Embryonic facial prominence (tissue), 1 donor: Measurements from ENCODE around the gene BRD7.

ENCODE experiments used
- DNase-seq: peaks from one replicate; pipeline ENCODE4 v3.0.0-alpha.2; 2016; ENCODE audit errors: extremely low spot score

The BRD7 gene

DNA sequence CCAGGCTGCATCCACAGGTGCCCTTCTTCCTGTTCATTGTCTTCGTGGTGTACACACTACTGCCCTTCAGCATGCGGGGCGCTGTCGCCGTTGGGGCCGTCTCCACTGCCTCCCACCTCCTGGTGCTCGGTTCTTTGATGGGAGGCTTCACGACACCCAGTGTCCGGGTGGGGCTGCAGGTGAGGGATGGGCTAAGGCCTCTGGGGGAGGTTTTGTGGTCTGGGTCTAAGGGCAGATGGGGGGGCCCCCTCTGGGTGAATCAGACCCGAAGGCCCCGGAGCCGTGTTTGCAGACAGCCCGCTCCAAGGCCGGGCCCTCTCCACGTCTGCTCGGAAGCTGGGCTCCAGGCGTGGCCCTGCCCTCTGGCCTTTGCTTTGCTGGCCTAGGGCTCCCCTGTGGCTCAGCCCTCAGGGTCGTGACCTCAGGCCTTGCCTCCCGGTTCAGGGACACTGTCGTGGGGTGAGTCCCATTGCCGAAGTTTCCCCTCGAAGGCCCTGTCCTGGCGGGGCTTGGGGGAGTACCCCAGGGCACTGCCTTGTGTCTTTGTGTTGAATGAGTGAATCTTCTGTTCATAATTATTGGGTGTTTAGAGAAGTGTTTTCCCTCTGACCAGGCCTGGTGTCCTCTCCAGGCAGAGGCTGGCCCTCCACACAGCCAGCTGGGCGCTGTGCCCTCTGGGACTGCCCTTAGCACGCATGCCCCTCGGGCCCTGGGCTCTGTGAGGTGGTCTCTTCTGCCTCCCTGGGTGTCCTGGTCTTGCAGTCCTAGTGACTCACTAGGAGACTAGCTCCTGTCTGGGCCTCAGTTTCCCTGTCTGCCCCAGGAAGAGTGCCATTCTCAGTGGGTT is 76.8 kb downstream of the BRD7 start:
- DNase-seq, result no peak

DNA sequence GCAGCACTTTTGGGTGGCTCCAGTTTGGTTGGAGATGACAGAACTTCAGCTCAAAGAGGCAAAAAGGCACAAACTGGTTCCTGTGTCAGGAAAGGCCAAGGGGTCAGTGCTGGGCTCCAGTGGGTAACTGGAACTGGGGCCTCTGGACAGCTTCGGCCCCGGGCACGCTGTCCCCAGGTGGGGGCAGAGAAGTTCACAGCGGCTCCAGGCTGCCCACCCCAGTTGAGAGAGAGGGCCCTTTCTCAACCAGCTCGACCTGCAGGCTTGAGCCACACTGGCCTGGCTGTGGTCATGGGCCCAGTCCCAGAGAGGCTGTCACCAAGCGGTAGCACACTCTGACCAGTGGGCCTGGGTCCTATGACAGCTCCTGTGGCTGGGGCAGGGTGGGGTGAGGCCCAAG is 77.9 kb downstream of the BRD7 start:
- no peak for DNase-seq

DNA sequence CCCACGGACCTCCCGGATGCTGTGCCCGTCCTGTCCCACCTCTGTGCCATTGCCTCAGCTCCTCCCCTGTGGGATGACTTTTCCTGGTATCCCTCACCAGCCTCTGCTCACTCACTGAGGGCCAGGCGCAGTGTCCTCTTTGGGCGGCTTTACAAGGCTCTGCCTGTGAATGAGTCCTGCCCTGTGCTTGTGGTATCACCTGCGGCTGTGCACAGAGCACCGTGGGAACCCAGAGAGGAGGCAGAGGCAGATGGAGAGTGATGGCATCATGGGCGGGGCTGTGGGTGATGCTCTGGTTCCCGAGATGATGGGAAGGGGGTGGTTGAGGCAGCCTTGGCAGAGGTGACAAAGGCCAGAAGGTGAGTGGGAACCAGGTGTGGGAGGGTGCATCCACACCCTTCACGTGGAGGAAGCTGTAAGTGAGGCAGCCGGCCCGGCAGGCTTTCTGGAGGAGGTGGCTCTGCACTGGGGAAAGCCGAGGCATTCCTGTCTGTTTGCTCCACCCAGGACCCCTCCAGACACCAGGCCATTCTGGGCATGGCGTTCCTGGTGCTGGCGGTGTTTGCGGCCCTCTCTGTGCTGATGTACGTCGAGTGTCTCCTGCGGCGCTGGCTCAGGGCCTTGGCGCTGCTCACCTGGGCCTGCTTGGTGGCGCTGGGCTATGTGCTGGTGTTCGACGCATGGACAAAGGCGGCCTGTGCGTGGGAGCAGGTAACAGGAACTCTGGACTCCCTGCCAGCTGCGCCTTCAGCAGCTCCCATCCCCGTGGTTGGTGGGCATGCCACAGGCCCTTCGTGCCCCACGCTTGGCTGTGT is 78.6 kb downstream of the BRD7 start:
- no peak for DNase-seq

DNA sequence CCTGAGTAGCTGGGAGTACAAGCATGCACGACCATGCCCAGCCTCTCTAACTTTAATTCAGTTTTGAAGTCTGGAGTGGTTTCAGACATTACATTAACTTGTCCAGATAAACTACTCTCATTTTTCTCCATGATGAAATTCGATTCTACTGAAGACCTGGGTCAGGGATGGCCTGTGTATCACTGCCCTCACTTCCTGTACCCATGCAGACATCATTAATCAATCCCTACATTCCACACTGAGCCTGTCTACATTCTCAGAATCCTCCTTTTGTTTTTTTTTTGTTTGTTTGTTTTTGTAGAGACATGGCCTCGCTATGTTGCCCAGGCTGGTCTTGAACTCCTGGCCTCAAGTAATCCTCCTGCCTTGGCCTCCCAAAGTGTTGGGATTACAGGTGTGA is 79.9 kb downstream of the BRD7 start:
- no peak for DNase-seq

DNA sequence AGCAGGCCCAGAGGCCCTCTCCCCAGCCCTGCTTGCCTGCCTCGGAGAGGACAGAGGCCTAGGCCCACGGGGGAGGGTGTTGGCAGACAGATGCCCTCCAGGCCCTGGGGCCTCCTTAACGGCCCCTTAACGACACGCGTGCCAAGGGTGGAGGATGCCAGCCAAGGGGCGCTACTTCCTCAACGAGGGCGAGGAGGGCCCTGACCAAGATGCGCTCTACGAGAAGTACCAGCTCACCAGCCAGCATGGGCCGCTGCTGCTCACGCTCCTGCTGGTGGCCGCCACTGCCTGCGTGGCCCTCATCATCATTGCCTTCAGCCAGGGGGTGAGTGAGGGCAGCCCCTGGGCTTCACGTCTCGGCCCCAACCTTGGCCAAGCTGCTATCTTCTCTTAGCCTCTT is 80.8 kb downstream of the BRD7 start:
- no peak for DNase-seq

DNA sequence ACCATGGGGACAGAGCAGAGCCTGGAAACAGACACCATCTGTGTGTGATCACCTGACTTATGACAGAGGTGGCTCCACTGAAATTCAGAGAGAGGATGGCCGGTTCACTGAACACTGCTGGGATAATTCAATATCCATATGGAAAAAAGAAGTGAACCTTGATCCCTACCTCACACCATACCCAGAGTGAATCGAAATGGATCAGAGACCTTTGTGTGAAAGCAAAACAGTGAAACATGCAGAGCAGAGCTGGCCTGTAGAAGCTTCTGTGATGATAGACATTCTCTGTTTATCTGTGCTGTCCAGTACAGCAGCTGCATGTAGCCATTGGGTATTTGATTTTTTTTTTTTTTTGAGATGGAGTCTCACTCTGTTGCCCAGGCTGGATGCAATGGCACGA is 82.1 kb downstream of the BRD7 start:
- DNase-seq, result no peak

DNA sequence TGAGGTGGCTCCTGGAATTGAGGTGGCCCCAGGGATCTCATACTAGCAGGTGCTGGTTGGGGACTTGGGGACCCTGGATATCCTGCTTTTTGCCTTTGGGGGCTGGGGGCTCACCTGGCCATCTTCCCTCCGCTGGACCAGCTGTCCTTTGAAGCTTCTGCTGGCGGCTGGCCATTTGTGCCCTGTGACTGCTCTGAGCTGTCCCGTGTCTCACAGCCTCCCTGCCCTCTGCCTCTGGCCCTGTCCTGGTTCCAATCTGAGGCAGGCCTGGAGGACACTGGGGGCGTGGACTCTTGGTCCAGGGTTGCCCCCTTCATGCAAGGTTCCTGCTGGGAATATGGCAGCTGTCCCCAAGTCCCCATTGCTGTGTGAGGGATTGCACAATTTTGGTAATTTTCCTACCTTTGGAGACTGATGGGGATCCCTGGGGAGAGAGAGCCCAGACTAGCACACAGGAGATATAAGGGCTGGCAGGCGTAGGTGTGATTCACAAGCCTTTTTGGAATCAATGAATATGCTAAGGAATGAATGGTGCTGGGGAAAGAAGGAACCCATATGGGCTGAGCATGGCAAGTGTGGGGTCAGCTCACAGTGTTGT is 83.3 kb downstream of the BRD7 start:
- no peak for DNase-seq

DNA sequence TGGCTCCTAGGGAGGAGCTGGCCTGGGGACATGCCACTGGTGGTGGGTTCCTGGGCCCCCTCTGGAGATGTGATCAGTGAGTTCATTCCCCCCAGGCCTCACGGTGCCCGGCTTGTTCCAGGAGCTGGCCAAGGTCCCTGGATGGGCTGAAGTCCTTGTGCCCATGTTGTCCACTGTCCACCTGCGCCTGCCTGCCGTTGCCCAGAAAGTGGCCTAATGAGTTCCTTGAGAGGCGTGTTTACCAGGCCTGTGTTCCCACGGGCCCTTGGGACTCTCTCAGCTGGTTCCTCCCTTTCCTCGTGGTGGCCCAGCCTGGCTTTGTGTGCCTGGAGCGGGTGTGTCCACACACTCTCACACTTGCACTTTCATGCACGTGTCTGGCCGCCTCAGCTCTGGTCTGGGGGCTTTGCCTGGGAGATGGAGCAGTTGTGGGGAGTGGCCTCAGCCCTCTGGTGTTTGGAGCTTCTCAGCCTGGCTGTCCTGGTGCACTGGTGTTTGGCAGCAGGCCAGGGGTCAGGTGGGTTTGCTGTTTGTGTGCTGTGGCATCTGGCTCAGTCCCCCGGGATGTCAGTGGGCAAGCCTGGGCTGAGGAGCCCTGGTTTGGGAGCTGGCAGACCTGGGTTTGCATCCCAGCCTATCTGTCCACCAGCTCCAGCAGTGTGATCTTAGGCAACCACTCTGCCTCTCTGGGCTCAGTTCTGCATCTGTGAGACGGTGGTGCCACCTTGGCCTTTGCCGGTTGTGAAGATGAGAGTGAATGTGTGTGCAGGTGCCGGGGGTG is 84.5 kb downstream of the BRD7 start:
- DNase-seq, result no peak

DNA sequence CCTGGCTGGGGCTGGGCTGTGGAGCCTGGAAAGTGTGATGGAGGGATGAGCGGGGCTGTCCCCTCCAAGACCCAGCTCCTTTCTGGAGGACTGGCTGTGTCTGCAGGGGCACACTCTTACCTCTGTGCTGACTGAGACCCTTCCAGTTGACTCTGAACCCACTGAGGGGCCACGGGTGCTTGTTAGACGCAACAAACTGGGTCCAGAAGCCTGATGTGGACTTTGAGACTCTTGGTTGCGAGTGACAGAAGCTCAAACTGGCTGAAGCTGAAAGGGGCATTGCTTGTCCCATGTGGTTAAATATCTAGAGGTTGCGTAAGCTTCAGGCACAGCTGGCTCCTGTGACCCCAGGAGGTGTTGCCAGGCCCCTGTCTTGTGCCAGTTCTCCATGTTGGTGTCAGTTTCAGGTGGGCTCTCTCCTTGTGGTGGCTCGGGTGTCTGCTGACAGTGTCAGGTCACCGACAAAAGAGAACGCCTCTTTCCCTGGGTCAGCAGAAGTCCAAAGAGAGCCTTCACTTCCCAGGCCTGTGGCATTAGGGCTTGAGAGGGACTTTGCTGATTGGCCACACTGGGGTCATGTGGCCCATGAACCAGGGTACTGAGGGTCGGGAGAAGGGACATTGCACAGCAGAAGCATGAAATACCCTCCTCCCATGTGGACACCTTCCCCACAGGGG is 85.7 kb downstream of the BRD7 start:
- DNase-seq, result no peak

DNA sequence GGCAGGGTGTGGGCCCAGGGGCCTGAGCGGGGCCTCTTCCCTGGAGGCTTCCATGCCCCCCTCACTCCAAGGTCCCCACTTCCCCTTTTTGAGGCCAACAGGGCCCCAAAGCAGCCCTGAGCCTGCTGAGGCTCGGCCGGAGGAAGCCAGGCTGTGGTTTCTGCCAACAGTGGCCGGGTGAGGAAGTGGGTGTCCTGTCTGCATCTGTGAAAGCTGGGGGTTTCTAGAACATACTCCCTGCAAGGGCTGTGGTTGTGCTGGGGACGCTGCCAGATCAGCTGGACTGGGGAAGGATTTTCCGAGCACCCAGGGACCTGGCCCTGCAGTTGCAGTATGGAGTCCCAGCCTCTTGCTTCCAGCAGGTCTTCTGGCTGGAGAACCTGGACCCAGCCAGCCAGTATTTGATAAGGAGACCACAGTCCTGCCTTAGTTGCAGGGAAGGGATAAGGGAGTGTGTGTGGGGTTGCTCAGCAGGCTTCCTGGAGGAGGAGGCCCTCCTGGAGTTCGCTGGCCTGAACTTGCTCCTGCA is 86.7 kb downstream of the BRD7 start:
- no peak for DNase-seq

DNA sequence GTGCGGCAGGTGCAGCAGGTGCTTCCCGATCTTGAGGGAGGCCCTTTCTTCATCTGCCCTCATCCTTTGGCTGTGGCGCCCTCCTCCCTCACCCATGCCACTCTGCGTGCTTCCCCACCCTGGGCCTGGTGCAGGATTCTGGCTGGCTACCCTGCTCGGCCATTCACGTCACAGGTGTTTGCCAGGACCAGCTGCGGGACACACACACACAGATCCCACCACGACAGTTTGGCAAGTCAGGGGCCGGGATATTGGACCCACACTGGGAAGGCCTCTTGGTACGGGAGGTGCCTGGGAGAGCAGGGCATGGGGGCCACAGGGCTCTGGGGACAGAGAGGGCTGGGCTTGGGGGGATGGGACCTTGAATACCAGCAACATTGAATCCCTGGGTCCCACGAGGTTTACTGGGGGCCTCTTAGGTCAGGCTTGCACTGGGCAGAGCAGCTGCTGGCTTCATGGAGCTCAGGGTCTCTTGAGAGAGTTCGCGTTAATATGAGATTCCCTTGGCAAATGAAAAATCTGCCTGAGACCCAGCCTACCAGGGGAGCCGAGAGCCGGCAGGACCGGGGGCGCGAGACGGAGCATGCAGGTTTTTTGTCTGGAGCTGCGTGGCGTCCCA is 87.3 kb downstream of the BRD7 start:
- DNase-seq, result no peak

DNA sequence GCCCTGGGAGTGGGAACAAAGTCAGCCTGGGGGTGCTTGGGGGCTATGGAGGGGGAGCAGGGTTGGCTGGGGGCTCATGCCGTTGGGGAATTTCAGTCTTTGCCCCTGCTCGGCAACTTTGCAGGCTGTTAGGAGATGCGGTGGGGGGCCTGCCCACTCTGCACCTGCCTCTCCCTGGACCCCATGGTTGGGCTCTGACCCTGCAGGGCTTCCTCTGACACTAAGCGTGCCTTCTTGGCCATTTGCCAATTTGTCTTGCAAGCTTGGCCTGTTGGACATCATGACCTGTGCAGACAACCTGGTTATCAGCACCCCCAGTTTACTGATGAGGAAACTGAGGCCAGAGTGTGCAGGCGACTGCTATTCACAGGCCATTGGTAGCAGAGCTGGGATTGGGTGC is 87.9 kb downstream of the BRD7 start:
- DNase-seq, result no peak

DNA sequence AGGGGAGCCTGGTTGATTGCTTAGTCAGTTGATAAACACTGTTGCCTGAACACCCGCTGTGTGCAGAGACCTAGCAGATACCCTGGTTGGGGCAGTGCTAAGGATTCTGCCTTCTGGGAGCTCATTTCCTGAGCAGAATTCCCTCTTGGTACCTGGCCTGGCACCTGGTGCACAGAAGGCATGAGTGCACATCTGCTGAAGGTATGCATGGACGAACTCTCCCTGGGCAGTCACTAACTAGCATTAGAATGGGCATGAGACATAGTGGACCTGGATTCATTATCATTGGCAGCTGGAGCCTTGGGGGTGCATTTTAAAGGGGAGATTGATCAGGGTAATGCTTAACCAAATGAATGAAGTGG is 89.3 kb downstream of the BRD7 start:
- DNase-seq, result no peak

DNA sequence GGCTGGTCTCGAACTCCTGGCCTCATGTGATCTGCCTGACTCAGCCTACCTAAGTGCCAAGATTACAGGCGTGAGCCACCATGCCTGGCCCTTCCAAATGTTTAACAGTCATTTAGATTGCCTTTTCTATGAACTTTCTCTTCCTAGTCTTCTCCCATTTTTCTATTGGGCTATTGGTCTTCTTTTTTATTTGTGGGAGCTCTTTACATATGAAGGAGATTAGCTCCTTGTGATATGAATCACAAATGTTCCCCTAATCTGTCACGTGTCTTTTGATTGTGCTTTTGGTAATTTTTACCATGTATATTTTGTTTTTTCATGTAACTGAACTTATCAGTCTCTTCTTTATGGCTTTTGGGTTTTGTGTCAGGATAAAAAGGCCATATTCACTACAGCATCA is 90.5 kb downstream of the BRD7 start:
- no peak for DNase-seq

DNA sequence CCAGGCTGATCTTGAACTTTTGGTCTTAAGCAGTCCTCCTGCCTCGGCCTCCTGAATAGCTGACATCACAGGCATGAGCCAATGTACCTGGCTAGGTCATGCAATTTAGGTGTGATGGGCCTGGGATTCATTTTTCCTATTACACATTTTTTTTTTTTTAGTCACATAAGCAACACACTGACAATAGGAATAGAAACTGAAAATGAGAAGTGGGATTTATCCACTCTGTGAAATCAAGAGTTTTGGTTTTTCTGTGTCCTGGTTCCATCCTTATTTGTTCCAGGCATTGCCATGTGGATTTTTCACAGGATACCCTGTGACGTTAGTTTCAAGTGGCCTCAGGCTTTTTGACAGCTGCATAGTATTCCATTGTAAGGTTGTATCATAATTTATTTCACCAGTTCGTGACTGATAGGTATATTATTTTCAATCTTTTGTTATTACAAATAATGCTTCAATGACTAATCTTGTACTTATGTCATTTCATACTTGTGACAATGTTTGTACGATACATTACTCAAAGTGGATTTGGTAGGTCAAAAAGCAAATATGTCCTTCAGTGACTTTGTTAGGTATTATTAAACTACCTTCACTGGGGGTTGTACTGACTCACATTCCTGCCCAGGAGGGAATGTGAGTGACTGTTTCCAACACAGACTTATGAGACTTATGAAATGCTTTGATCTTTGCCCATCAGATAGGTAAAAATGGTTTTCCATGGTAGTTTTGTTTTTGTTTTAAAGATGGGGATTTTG is 91.8 kb downstream of the BRD7 start:
- DNase-seq, result no peak

DNA sequence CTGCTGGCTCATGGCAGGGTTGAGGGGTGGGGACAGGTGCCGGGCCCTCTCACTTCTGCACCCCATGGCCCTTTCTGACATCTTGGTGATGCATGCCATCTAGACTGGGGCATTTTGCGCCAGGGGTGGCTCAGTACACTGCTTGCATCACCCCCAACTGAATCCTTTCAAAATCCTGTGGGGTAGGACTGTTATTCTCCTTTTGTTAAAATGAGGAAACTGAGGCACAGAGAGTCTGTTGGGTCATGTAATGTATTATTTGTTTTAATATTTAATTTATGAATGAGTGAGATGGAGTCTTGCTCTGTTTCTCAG is 92.5 kb downstream of the BRD7 start:
- no peak for DNase-seq

DNA sequence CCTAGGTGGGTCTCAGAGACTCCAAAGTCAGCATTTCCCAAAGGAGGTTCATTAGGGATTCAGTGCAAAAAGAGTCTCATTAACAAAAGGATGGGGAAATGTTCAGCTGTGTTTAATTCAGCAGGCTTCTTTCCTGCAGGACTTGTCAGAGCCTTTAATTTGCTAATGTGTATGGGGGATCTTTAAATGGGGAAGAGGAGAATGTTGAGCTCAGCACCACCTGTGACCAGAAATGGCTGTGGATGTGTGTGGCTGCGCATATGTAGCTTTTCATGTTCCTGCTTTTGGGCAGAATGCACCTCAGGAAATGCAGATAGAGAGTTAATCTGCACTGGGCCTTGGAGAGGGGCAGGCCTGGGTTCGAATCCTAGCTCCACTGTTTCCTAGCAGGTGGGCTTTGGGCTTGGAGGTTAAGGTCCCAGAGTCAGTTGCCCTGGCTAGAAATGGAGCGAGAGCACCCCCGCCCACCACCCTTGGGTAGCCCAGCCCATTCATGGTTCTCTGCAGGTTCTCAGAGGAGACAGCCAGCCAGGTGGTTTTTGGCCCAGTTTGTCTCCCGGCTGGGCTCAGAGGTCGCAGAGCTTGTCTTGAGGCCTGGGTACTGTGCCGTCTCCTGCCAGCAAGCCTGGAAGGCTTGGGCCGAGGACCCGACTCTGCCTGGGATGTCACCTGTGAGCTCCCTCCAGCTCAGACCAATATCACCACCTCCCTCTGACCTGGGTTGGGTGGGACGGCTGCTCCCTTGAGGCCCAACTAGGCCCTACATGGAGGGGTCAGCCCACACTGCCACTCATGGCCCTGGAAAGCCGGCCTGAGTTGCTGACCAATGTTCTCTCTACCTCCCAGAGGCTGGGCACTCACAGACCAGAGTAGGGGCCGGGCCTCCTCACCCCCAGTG is 93.1 kb downstream of the BRD7 start:
- no peak for DNase-seq

DNA sequence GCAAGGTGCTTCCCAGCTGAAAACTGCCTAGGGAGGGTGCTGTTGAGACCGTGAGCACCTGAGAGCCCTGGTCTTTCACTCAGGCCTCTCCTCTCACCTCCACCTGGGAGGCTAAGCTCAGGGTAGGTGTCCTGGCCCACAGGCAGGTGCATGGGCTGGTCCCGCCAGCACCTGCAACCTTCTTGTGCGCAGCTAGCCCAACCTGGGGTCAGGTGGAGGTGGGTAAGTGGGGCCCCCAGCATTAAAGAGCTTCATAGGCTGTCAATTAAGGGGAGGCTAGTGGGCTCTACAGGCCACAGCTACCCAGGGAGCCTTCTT is 93.7 kb downstream of the BRD7 start:
- no peak for DNase-seq

DNA sequence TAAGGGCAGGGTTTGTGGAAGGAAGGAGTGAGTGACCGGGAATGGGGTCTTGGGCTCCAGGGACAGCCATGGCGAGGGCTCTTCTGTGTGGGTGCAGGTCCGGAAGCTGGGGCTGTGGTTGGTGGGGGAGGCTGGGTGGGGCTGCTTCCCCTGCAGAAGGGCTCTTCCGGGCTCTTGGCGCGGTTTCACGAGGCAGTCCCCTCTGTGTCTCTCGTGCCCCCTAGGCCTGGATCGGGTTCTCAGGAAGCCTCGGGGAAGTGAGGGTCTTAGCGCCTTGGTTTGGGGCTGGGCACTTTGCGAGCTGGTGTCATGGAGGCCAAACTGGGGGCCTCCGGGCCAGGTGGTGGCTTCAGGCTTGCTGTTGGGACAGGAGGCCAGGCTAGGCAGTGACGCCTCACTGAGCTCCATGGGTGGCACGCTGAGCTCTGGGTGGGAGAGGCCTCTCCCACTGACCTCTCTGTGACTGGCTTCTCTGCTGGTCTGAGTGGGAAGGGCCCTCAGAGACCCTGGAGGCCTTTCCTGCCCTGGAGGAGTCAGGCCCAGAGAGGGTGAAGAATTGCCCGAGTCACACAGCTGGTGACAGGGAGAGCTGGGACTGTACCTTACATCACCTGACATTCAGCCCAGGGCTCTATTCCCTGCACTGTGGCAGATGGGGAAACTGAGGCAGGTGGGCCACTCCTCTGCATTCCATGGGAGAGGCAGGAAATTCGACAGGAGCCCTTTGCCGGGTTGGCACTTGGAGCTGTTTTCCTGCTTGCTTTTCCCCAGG is 94.3 kb downstream of the BRD7 start:
- DNase-seq, result no peak
